ENCODE results near the gene CARD9. TPM values are rescaled to one million over a fixed set of nuclear protein-coding genes. Genes with fewer than 3 reads are reported as not detected.
A peak's percentile ranks its signal among the peaks of the same experiment; 100 is the strongest.

The CARD9 gene
- total RNA-seq, 1 donor, result 14.7 TPM

- DNase-seq (ENCODE audit: low read depth), result no peak
- TF ChIP-seq CTCF (IDR thresholded peaks at IDR 0.05; ENCODE audit: insufficient read depth, low read depth, low read length), result no peak
- H3K4me3 ChIP-seq (ENCODE audit: low read depth, low read length), result no peak overlapping the region
Observed at GRCh38 chr9:136343121-136343883, 30.2 kb downstream of the CARD9 start.

GRCh38 chr9:136342181-136343120, 31.0 kb downstream of the CARD9 start:
- DNase-seq (ENCODE audit: low read depth), result peak; percentile 66
- H3K4me3 ChIP-seq (ENCODE audit: low read depth, low read length), result no peak overlapping the region
- TF ChIP-seq CTCF (IDR thresholded peaks at IDR 0.05; ENCODE audit: insufficient read depth, low read depth, low read length), result no peak

GRCh38 chr9:136341769-136342168, 31.7 kb downstream of the CARD9 start:
- no peak for DNase-seq (ENCODE audit: low read depth)
- TF ChIP-seq CTCF (IDR thresholded peaks at IDR 0.05; ENCODE audit: insufficient read depth, low read depth, low read length), result no peak
- no peak overlapping the region for H3K4me3 ChIP-seq (ENCODE audit: low read depth, low read length)

GRCh38 chr9:136341042-136341655, 32.3 kb downstream of the CARD9 start:
- TF ChIP-seq CTCF (IDR thresholded peaks at IDR 0.05; ENCODE audit: insufficient read depth, low read depth, low read length), result no peak
- no peak for DNase-seq (ENCODE audit: low read depth)

GRCh38 chr9:136340356-136341041, 33.0 kb downstream of the CARD9 start:
- no peak overlapping the region for H3K4me3 ChIP-seq (ENCODE audit: low read depth, low read length)
- no peak for DNase-seq (ENCODE audit: low read depth)
- TF ChIP-seq CTCF (IDR thresholded peaks at IDR 0.05; ENCODE audit: insufficient read depth, low read depth, low read length), result no peak

More at GRCh38 chr9:136341042-136341655, 32.3 kb downstream of the CARD9 start:
- no peak overlapping the region for H3K4me3 ChIP-seq (ENCODE audit: low read depth, low read length)

- no peak overlapping the region for H3K4me3 ChIP-seq (ENCODE audit: low read depth, low read length)
- no peak for TF ChIP-seq CTCF (IDR thresholded peaks at IDR 0.05; ENCODE audit: insufficient read depth, low read depth, low read length)
- DNase-seq (ENCODE audit: low read depth), result no peak
Observed at GRCh38 chr9:136339958-136340310, 33.5 kb downstream of the CARD9 start.
